GM12878 (cell line): ENCODE results near the gene TAS2R10. TPM values are rescaled to one million over a fixed set of nuclear protein-coding genes. Genes with fewer than 3 reads are reported as not detected.
A peak's percentile ranks its signal among the peaks of the same experiment; 100 is the strongest.

ENCODE experiments used
- ATAC-seq: fragments of 200-7000 bp; cut with Tn5 transposase; 3 replicates; pipeline ENCODE4 v1.9.1; 2020; ENCODE audit warnings: mild to moderate bottlenecking, moderate library complexity
- Bru-seq: library from RNA; stranded (reverse); fragments of 400-500 nt; gene quantifications from one replicate; lab custom pipeline; 2021; lab: Mats Ljungman, UMichigan
- BruChase-seq, 2 experiments: library from RNA; stranded (reverse); fragments of 400-500 nt; gene quantifications; one replicate each; lab custom pipeline; 2021; lab: Mats Ljungman, UMichigan
- BruUV-seq: library from RNA; stranded (reverse); fragments of 400-500 nt; replicated peaks from 2 replicates; lab custom pipeline; 2021; lab: Mats Ljungman, UMichigan
- CTCF ChIA-PET: fragments of 300-600 bp; sonication (Branson Sonifier 250); formaldehyde crosslinking; extraction: SDS; loops from one replicate; lab custom pipeline; 2021; ENCODE audit warnings: inconsistent platforms; lab: Yijun Ruan, JAX
- POLR2A ChIA-PET: fragments of 350-600 bp; formaldehyde crosslinking; extraction: SDS; loops from one replicate; lab custom pipeline; 2021; ENCODE audit warnings: inconsistent platforms; lab: Charles Lee
- RAD21 ChIA-PET: fragments of 300-600 bp; sonication (Branson Sonifier 250); formaldehyde crosslinking; loops from one replicate; lab custom pipeline; 2023; ENCODE audit warnings: antibody characterized with exemption; ENCODE audit not compliant: unreplicated experiment; lab: Charles Lee
- SMC1A ChIA-PET: fragments of 300-600 bp; sonication (Branson Sonifier 250); formaldehyde crosslinking; loops from one replicate; lab custom pipeline; 2023; ENCODE audit not compliant: unreplicated experiment, uncharacterized antibody; lab: Charles Lee
- DNase-seq: peaks from one replicate; pipeline ENCODE4 v3.0.0-alpha.2; 2011; ENCODE audit warnings: low read depth, low spot score
- FAIRE-seq: peaks from 3 replicates; lab custom pipeline; 2011; peaks lifted over from hg19 to GRCh38; lab: Jason Lieb, UNC
- H2AFZ ChIP-seq: 2 replicates; pipeline ENCODE4 v1.6.0; 2011; ENCODE audit warnings: low read depth, low read length, control low read depth; ENCODE audit not compliant: control insufficient read depth
- H3K27ac ChIP-seq: 2 replicates; pipeline ENCODE4 v1.5.1; 2011; ENCODE audit warnings: control low read depth; ENCODE audit not compliant: control insufficient read depth, insufficient read depth
- H3K27me3 ChIP-seq, 2 experiments: replicated peaks in 1 of 2; 2 replicates each; pipeline versions ENCODE4 v1.6.0 to v1.6.1; 2011; ENCODE audit warnings: low read length in 1 of 2; ENCODE audit not compliant: control insufficient read depth in 2 of 2, insufficient read depth in 2 of 2
- H3K36me3 ChIP-seq, 2 experiments: 2 replicates each; pipeline ENCODE4 v1.5.1; 2011; ENCODE audit warnings: low read length in 1 of 2; ENCODE audit not compliant: control insufficient read depth in 2 of 2, insufficient read depth in 2 of 2
- H3K4me1 ChIP-seq: 2 replicates; pipeline ENCODE4 v1.6.1; 2011; ENCODE audit warnings: mild to moderate bottlenecking, low read length, moderate library complexity, mixed read lengths; ENCODE audit not compliant: control insufficient read depth, insufficient read depth
- H3K4me2 ChIP-seq: 2 replicates; pipeline ENCODE4 v1.6.0; 2011; ENCODE audit warnings: control low read depth; ENCODE audit not compliant: control insufficient read depth, insufficient read depth
- H3K4me3 ChIP-seq: fragments of 200-600 bp; sonication (generic); 2 replicates; pipeline ENCODE4 v1.5.1; 2016
- H3K79me2 ChIP-seq: 2 replicates; pipeline ENCODE4 v1.6.0; 2011; ENCODE audit warnings: low read length; ENCODE audit not compliant: control insufficient read depth, insufficient read depth
- H3K9ac ChIP-seq: 2 replicates; pipeline ENCODE4 v1.8.0; 2011; ENCODE audit warnings: low read length, control low read depth, mixed read lengths; ENCODE audit not compliant: control insufficient read depth, insufficient read depth
- H3K9me3 ChIP-seq: replicated peaks from 3 replicates; pipeline ENCODE4 v1.5.1; 2011; ENCODE audit warnings: mild to moderate bottlenecking, low read length; ENCODE audit not compliant: control insufficient read depth, insufficient read depth
- H4K20me1 ChIP-seq: 2 replicates; pipeline ENCODE4 v1.6.0; 2011; ENCODE audit not compliant: control insufficient read depth, insufficient read depth
- ATF2 ChIP-seq: IDR thresholded peaks from 2 replicates; pipeline ENCODE4 v1.6.1; 2012; ENCODE audit warnings: low read length, inconsistent platforms
- BRCA1 ChIP-seq: IDR thresholded peaks from 2 replicates; pipeline ENCODE4 v1.6.1; 2011; ENCODE audit warnings: low read depth, low read length, improper control_type of control experiment
- CBFB ChIP-seq: IDR thresholded peaks from 2 replicates; pipeline ENCODE4 v1.6.1; 2016; ENCODE audit warnings: antibody characterized with exemption, low read depth
- CHD1 ChIP-seq: IDR thresholded peaks from 2 replicates; pipeline ENCODE4 v1.6.1; 2012; ENCODE audit warnings: low read depth, low read length, improper control_type of control experiment
- GATAD2B ChIP-seq: fragments of 450-650 bp; conservative IDR thresholded peaks from 2 replicates; pipeline ENCODE4 v1.6.1; 2017; ENCODE audit warnings: low read depth, mild to moderate bottlenecking, moderate library complexity
- IRF3 ChIP-seq: fragments of 450-650 bp; IDR thresholded peaks from 2 replicates; pipeline ENCODE4 v1.6.1; 2014; ENCODE audit warnings: mild to moderate bottlenecking
- KAT2A ChIP-seq: conservative IDR thresholded peaks from 2 replicates; pipeline ENCODE4 v1.6.1; 2011; ENCODE audit warnings: low read depth, low read length; ENCODE audit not compliant: control insufficient read depth
- MYB ChIP-seq: fragments of 150-350 bp; IDR thresholded peaks from 2 replicates; pipeline ENCODE4 v1.6.1; 2014; ENCODE audit warnings: mild to moderate bottlenecking, low read depth, low read length, borderline replicate concordance
- NRF1 ChIP-seq: conservative IDR thresholded peaks from 2 replicates; pipeline ENCODE4 v1.6.1; 2011; ENCODE audit warnings: mild to moderate bottlenecking, low read depth, low read length, improper control_type of control experiment
- POLR2AphosphoS2 ChIP-seq: IDR thresholded peaks from 2 replicates; pipeline ENCODE4 v1.6.1; 2011; ENCODE audit warnings: low read depth, mild to moderate bottlenecking, low read length, improper control_type of control experiment, moderate library complexity
- SPI1 ChIP-seq: IDR thresholded peaks from 2 replicates; pipeline ENCODE4 v1.6.1; 2011; ENCODE audit warnings: low read depth, mild to moderate bottlenecking, low read length, moderate library complexity, borderline replicate concordance; ENCODE audit not compliant: insufficient read depth
- TARDBP ChIP-seq: IDR thresholded peaks from 2 replicates; pipeline ENCODE4 v1.6.1; 2016; ENCODE audit warnings: borderline replicate concordance
- USF1 ChIP-seq: IDR thresholded peaks from 2 replicates; pipeline ENCODE4 v1.6.1; 2011; ENCODE audit warnings: borderline replicate concordance, low read depth, mild to moderate bottlenecking, moderate library complexity, mixed read lengths, low read length; ENCODE audit not compliant: insufficient read depth; ENCODE audit errors: extremely low read length
- ZBTB4 ChIP-seq: fragments of 450-650 bp; formaldehyde crosslinking; IDR thresholded peaks from 2 replicates; pipeline ENCODE4 v1.4.0; 2022; ENCODE audit warnings: mild to moderate bottlenecking, moderate library complexity
- WGBS: methylation state at CpG from one replicate; pipeline ENCODE4 v1.1.6; 2016; ENCODE audit warnings: low lambda C conversion rate; ENCODE audit not compliant: insufficient replicate concordance, insufficient coverage; ENCODE audit errors: missing lambda C conversion rate; 5-methylcytosine and 5-hydroxymethylcytosine counted together
- in situ Hi-C: fragments of 300-500 bp; cut with MboI; formaldehyde crosslinking; loops from 9 replicates; pipeline ENCODE4 v1.14.3; 2018; ENCODE audit warnings: mixed read lengths
- intact Hi-C: fragments of 100-400 bp; cut with micrococcal nuclease; formaldehyde crosslinking; loops from one replicate; pipeline ENCODE4 v1.14.2; 2022; ENCODE audit not compliant: unreplicated experiment
- long read RNA-seq, 2 experiments: library from polyadenylated mRNA; unstranded; transcript quantifications; one replicate each; pipeline ENCODE4 v2.0.0, GENCODE V29; 2019 to 2020
- polyA minus RNA-seq, 3 experiments: library from RNA; depleted of rRNA, polyadenylated mRNA; stranded (reverse); fragments of >200 nt; gene quantifications; 2 replicates each; pipeline ENCODE4 v1.2.3, GENCODE V29; 2011
- polyA plus RNA-seq, 11 experiments: library from polyadenylated mRNA; depleted of rRNA in 4 of 11; unstranded in 6 of 11; stranded (reverse) in 5 of 11; fragments of >200 nt; fragmentation: Nextera tagmentation in 4 of 11; fragmentation: Illumina TruSeq in 1 of 11; extraction: Ambion mirVana in 4 of 11; extraction: Trizol in 1 of 11; gene quantifications; 1 replicate in 1 of 11; 2 replicates in 10 of 11; pipeline versions ENCODE4 v1.2.1 to v1.2.3, GENCODE V29; 2011 to 2016; ENCODE audit warnings: inconsistent platforms in 2 of 11, missing spikeins in 2 of 11, low read depth in 1 of 11
- total RNA-seq, 4 experiments: library from RNA; depleted of rRNA in 3 of 4; stranded (reverse); fragments of >200 nt in 3 of 4; fragmentation: Illumina TruSeq in 1 of 4; extraction: Trizol in 1 of 4; gene quantifications; 2 replicates each; pipeline versions ENCODE4 v1.2.1 to v1.2.3, GENCODE V29; 2013 to 2021

The TAS2R10 gene
- total RNA-seq (2013; cell fraction: nucleolus; rRNA removed), result 25.0 and 25.9 TPM in 2 replicates
- total RNA-seq (2014; rRNA removed) (0.82 and 1.4 TPM in 2 replicates), total RNA-seq (2014; rRNA removed; fragmentation: Illumina TruSeq; extraction: Trizol) (0.85 and 1.0 TPM in 2 replicates), total RNA-seq (2021) (0.37 and 0.54 TPM in 2 replicates), polyA plus RNA-seq (2011; rRNA removed) (0.91 and 2.3 TPM in 2 replicates), polyA plus RNA-seq (2014; fragmentation: Illumina TruSeq; extraction: Trizol) (0.29 TPM in 1 of 2 replicates, not detected in the other), polyA plus RNA-seq (2014; fragmentation: Nextera tagmentation; extraction: Ambion mirVana) (under 1 TPM in 1 of 2 experiments, not detected in 1; 0.11 TPM), polyA plus RNA-seq (2014; rRNA removed) (0.61 TPM in 1 of 2 replicates, not detected in the other), polyA plus RNA-seq (2016; fragmentation: Nextera tagmentation; extraction: Ambion mirVana) (under 1 TPM; 0.16 to 0.28 TPM), polyA minus RNA-seq (2011; rRNA and poly(A)+ RNA removed) (1.5 and 2.8 TPM in 2 replicates), Bru-seq, nascent RNA (percentile 58 among the genes with signal in this experiment), BruChase-seq, experiment 1, labeled RNA remaining after a 6-hour chase (percentile 75 among the genes with signal in this experiment), BruChase-seq, experiment 2, labeled RNA remaining after a 2-hour chase (percentile 79 among the genes with signal in this experiment)
- not detected for polyA plus RNA-seq (2011; ENCODE audit: low read depth)
- polyA plus RNA-seq (2011; cell fraction: cytosol; rRNA removed), result not detected in 2 replicates
- polyA plus RNA-seq (2011; cell fraction: nucleus; rRNA removed), result 3.3 and 3.4 TPM in 2 replicates
- 0.15 and 0.22 TPM in 2 replicates for polyA plus RNA-seq (2012)
- not detected in 2 replicates for polyA minus RNA-seq (2011; cell fraction: cytosol; rRNA and poly(A)+ RNA removed)
- 8.1 and 11.0 TPM in 2 replicates for polyA minus RNA-seq (2011; cell fraction: nucleus; rRNA and poly(A)+ RNA removed)
- long read RNA-seq, experiment 1, result 0 reads
- long read RNA-seq, experiment 2, result 0 reads

GRCh38 chr12:10826258-10826657, at the start of gene TAS2R10:
Gene TAS2R10 (minus strand): TSS chr12:10826358. CDS start chr12:10826269, 89 bp downstream.
- Histone ChIP-seq H3K27ac (no peak within 1 kb of the TSS), H4K20me1 (no peaks in the 10 kb centered on the region), H3K9ac (no peak within 1 kb of the TSS), H3K27me3 (no peaks in the 10 kb centered on the region), H3K36me3 (no peaks in the 10 kb centered on the region), H3K4me2 (no peak within 1 kb of the TSS), H2AFZ (no peak within 1 kb of the TSS), H3K4me3 (no peak within 1 kb of the TSS), H3K79me2 (no peaks in the 10 kb centered on the region), H3K9me3 (no peaks in the 10 kb centered on the region), H3K4me1 (no peaks in the 10 kb centered on the region)
- ChIA-PET SMC1A (no interaction called here), POLR2A (no interaction called here), RAD21 (no interaction called here), CTCF (interaction anchor here (0.8 to 2.1 kb wide), 2 partner anchors 11 to 373 kb away, joined by 3 to 6 read pairs; no protein-coding TSS in a partner anchor)
- no peak for FAIRE-seq
- intact Hi-C loops, result no loop called here
- WGBS, result 58% methylated on average over 3 of the region's 3 CpGs
- DNase-seq, result no peak
- in situ Hi-C loops, result no loop called here
- BruUV-seq, result no TSS peak
- ATAC-seq, result no peak
- TF ChIP-seq BRCA1 (no peak), POLR2AphosphoS2 (no peak), CHD1 (no peak), GATAD2B (no peak), IRF3 (no peak), KAT2A (no peak), TARDBP (no peak), USF1 (no peak), MYB (no peak), ZBTB4 (no peak), SPI1 (no peak), CBFB (no peak), NRF1 (no peak), ATF2 (no peak)
